CD4-positive, alpha-beta T cell treated with Interleukin-4 for 4 hours (primary cell): ENCODE measurements around the gene DLG3.

Experiments
- DNase-seq: peaks from one replicate; pipeline ENCODE4 v3.0.0-alpha.2; 2020

Gene DLG3

DNA sequence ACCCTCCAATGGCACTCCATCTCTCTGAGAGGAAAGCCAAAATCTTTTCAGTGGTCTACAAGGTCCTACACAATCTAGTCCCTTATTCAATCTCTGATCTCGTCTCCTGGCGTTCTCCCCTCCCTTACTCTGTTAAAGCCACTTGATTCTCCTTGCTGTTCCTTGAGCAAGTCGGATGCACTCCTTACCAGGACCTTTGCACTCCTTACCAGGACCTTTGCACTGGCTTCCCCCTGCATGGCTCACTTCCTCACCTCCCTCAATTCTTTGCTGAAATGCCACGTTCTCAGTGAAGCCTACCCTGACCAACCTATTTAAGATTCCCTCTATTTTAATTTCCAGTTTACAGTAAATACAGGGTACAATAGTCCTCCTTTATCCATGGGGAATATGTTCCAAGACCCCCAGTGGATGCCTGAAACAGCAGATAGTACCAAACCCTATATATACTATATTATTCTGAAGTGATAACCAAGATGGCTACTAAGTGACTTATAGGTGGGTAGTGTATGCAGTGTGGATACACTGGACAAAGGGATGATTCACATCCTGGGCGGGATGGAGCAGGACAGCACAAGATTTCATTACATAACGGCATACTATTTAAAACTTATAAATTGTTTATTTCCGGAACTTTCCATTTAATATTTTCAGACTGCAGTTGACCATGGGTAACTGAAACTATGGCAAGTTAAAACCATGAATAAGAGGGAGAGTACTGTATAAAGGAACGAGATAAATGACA lies 6.5 kb upstream of the DLG3 start:
- DNase-seq, result no peak

DNA sequence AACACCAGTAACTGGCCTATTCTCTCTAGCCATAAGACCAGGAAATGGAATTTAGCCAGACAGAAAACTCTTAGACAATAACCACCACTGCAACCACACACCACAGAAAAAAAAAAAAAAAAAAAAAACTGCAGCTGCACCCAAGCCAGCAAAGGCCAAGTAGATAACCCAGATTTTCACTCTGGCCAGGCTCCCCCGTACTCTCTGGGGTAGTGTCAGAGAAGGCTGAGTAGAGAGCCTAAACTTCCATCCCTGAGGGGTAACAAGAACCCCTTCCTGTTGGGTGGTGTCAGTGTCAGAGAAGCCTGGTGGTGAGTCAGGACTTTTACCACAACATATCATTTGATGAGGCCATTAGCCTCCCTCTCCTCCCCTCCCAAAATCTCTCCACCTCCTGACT lies 5.6 kb upstream of the DLG3 start:
- peak; percentile 29 for DNase-seq

DNA sequence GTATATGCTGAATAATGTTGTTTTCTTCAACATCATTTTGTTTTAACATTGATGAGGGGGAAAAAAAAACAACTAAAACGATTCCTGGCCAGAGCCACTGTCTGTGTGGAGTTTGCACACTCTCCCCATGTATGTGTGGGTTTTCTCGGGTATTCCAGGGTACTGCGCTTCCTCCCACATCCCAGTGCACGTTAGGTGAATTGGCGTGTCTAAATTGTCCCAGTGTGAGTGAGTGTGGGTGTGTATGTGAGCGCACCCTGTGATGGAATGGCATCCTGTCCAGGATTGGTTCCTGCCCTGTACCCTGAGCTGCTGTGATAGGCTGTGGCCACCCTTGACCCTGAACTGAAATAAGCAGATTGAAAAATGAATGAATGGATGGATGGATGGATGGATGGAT lies 2.4 kb upstream of the DLG3 start:
- no peak for DNase-seq

DNA sequence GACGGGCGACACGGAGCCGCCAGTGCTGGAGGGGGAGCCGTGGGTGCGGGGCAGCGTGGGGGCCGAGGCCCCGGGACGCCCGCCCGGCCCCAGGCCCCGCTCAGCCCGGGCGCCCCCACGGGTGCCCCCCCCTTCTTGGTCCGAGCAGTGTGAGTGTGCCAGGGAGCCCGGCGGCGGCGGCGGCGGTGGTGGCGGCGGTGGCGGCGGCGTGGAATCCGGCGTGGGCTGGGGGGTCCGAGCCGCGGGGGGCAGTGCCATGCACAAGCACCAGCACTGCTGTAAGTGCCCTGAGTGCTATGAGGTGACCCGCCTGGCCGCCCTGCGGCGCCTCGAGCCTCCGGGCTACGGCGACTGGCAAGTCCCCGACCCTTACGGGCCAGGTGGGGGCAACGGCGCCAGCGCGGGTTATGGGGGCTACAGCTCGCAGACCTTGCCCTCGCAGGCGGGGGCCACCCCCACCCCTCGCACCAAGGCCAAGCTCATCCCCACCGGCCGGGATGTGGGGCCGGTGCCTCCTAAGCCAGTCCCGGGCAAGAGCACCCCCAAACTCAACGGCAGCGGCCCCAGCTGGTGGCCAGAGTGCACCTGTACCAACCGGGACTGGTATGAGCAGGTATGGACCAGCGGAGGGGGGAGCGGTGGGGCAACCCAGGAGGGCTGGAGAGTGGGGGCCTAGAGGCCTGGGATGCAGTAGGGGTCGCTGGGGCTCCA lies 466 bp downstream of the DLG3 start:
- DNase-seq, result no peak

DNA sequence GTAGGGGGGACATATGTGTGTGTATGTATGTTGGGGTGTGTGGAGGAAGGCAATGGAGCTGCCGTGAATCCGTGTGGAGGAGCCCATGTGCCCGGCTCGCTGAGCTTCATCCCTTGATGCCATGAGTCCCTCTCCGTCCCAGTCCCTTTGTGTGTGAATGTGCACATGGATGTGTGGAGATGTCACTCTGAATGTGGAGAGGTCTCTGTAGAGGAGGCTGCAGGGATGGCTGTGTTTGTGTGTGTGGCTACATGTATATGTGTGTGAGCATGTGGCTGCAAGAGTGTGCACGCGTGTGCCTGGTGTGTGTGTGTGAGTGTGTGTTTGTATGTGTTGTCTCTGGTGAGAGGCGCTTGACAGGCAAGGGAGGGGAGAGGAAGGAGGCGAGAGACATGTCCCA lies 1.3 kb downstream of the DLG3 start:
- no peak for DNase-seq

DNA sequence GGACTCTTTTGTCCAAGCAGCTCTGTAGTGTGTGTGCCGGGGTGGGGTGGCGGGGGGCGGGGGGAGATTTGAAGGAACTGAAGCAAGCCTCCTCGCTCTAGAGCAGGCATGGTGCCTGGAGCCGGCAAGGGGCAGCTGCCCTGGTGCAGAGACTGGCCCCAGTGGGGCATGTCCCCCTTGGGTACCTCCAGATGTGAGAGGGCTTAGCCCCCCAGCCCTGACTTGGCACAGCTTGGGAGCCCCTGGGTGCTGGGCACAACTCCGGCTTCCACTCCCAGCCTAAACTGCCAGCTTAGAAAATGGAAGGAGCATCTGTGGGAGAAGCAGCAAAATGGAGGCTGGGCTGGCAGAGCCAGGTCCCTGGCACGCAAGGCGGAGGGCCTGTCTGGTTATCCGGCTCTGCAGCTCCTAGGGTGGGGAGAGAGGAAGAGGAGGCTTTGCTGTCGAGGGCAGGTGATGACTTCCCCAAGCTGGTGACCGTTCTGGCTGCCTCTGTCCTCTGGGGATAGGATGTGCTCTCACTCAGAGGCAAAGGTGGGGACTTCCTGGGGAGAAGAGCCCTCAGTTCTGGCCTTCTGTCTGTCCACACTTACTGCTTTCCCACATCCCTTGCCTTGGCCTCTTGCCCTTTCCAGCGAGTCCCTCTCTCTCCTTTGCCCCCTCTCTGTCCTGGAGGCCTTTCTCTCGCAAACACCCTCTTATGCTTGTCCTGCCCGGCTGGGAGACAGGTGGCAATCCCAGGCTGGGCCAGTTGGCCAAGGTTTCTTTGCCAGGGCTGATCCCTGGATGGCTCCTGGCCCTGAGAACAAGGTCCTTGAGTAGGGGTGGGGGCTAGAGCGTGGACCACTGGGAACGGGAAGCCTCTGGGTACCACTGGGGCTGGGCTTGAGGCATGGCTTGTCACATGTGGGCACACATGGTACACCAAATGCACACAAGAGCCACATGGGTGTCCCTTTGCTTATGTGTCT lies 2.0 kb downstream of the DLG3 start:
- no peak for DNase-seq

DNA sequence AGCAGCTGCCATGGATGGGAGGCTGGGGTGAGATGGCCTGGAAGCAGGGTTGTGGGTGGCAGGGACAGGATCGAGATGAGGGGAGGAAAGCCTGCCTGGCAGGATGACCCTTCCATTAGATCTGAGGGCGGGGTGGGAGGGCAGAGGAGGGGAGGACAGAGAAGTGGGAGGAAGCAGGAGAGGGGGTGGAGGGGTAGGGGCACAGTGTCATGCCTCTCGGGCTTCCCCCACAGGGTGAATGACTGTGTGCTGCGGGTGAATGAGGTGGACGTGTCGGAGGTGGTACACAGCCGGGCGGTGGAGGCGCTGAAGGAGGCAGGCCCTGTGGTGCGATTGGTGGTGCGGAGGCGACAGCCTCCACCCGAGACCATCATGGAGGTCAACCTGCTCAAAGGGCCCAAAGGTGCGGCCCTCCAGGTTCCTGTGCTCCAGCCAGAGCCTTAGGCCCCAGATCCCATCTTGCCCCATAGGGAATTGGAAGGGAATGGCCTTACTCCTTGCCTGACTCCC lies 4.9 kb downstream of the DLG3 start:
- DNase-seq, result no peak

DNA sequence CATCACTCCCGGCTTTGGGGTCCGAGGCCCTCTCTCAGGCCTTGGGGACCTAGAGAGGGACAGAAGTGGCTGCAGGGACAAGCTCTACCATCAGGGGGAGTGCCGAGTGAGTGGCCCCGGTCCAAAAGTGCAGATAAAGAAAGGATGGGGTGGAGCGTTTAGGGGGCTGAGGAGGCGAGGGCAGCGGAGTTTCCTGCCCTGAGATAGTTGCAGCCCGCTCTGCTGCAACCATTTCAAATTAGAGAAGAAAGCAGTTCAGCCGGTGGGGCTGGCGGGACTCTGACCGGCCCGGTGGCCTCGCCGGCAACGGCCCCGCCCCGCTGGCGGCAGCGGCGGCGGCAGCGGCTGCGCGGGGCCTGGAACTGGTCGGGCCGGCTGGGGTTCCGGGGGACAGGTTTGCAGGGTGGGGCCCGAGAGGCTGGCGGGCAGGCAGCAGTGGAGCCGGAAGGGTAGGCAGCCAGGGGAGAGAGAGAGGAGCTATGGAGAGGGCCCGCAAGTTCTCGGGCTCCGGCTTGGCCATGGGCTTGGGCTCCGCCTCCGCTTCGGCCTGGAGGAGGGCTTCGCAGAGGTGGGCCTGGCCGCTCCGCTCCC lies 7.6 kb downstream of the DLG3 start:
- peak; percentile 49 for DNase-seq

DNA sequence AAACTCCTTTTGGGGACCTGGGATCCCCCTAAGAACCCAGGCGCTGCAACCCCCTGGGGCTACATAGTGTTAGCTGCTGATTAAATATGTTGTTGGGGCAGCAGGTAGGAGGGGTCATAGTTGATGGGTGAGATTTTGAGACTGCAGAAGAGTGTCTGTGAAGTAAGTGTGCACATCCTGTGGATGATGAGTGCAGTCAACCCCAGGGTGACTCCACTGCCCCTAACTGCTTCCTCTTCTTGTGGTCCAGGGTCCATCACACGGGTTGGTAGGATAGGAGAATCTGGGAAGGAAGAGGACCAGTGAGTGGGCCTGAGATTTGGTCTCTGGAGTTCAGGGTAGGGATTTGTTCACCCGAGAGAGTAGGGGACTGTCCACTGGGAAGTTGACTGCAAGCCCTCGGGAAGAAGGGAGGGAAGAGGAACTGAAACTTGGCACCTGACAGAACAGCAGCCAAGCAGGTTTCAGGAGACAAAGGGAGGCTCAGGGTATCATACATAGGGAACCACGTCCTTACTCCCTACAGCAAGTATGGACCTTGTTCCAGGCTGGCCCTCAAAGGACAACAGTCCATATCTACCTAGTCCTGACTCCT lies 8.5 kb downstream of the DLG3 start:
- no peak for DNase-seq

DNA sequence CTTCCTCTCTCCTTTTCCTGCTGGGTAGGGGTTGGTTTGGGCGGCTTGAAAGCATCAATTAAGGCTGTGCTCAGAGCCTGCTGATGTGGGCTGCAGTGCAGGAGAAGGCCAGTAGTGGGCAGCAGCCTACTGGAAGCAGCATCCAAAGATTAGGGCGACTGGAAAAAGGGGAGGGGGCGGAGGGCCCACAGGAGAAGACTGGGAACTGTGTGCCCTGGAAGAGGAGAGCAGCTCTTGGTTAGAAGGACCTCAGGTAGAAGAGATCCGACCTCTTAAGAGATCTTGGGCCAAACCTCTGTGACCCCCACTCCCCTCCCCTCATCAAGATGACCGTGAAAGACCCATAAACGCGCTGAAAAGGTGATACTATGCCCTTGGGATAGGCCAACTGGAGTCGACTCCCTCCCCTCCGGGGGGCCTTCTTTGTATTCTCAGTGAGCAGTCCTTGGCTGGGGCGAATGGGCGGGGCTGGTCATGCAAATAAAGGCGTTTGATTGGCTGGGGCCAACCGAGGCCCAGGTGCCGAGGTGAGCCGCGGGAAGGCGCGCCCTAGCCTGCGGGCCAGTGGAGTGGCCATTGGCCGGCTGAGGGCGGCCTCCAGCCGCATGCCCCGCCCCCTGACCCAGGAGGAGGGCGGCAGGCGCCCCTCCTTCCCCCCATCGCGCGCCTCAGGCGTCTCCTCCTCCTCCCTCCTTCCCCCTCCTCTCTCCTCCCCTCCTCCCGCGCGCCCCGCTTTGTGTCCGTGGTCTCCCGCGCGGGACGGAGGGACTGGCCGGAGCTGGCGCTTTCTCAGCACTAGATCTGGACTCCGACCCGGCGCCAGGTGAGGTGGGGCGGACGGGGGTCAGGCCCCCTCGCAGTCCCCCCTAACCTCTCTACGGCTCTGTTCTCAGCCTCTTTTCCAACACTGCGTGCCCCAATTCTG lies 10.1 kb downstream of the DLG3 start:
- DNase-seq, result peak; percentile 79

DNA sequence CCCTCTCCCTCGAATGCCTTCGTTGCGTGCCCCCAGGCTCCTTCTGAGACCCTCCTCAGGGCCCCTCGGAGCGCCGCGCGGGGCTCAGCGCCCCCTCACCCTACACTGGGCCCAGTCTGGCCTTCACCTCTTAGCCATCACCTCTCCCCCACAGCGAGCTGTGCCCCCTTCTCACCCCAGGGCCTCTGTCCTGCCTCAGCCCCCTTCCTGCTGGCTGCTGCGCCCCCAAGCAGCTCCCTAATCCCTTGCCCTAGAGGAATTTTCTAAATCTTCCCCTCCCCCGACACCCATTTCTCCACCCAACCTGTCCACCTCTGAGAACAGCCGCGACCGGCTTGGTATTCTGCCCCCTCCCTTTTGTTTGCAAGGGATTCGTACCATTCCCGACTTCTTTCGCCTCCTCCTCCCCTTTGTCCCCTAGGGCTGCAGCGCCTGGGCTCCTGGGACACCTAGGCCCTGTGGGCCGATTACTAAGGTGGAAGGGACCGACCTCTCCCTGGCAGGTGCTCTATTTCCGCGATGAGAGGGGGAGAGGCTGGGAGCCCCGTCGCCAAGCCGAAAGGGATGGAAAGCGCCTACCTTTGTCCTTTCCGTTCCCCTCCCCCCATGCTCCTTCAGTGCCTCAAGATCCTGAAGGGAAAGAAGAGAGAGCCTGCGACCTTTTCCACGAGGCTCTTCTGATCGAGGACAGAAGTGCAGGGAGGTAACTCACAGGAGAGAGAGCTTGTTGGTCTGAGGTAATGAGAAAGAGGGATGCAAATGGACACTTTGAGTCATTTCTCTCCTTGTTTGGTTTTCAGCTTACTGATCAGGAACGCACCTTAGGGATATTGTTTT lies 10.9 kb downstream of the DLG3 start:
- no peak for DNase-seq

DNA sequence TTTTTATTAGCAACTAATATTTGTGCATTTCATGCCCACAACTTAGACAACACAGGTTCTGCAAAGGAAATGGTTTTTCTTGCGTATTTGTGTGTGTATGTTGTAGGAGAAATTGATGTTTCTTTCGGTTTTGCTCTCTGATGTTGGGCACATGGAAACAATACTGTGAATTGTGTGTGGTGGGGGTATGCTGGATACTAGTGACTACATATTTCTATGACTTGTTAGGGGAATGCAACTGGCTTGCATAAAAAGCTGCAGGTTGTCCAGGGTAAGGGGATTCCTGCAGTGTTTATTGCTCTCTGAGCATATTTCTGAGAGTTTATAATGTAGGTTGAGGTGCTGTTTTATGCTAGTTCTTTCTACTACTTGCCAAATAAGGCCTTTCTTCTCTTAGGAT lies 11.6 kb downstream of the DLG3 start:
- peak; percentile 24 for DNase-seq

DNA sequence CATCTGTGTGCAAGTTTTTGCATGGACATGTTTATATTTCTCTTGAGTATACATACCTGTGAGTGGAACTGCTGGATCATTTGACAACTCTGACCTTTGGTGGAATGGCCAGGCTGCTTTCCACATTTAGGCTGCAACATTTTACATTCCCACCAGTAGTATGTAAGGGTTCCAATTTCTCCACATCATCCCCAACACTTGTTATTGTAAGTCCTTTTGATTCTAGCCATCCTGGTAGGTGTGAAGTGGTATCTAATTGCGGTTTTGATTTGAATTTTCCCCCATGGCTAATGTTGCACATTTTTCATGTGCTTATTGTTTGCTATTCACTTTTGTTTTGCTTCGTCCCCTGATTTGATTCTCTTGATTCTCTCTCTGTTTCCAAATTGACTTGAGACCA lies 16.4 kb downstream of the DLG3 start:
- DNase-seq, result no peak

DNA sequence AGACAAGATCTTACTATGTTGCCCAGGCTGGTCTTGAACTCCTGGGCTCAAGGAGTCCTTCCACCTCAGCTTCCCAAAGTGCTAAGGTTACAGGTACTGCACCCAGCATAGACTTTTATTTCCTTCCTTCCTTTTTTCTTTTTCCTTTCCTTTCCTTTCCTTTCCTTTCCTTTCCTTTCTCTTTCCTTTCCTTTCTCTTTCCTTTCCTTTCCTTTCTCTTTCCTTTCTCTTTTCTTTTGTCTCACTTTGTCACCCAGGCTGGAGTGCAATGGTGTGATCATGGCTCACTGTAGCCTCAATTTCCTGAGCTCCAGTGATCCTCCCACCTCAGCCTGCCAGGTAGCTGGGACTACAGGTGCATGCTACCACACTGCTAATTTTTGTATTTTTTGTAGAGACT lies 19.4 kb downstream of the DLG3 start:
- DNase-seq, result no peak

DNA sequence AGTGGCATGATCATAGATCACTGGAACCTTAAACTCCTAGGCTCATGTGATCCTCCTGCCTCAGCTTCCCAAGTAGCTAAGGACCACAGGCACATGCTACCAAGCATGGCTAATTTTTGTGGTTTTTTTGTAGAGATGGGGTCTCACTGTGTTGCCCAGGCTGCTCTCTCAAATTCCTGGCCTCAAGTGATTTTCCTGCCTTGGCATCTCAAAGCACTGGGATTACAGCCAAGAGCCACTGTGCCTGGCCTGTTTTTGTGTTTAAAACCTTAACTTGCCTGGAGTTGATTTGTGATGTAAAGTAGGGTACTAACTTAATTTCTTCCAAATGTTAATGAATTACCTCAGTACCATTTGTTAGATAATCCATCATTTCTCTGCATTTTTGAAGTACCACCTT lies 22.3 kb downstream of the DLG3 start:
- no peak for DNase-seq

DNA sequence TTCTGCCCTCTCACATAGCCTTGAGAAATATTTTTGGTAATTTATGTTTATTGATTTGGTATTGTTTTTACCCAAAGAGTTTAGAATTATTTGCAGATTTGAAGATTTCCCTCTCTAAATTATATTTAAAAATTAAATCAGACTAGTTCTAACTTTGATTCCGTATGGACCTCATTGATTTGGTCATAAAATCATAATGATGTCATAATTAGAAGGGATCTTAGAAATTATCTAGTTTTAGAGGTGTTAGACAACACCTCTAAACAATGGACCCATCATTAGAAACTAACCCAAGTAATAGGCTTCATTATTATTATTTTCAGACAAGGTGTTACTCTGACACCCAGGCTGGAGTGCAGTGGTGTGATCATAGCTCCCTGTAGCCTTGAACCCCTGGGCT lies 24.1 kb downstream of the DLG3 start:
- DNase-seq, result no peak

DNA sequence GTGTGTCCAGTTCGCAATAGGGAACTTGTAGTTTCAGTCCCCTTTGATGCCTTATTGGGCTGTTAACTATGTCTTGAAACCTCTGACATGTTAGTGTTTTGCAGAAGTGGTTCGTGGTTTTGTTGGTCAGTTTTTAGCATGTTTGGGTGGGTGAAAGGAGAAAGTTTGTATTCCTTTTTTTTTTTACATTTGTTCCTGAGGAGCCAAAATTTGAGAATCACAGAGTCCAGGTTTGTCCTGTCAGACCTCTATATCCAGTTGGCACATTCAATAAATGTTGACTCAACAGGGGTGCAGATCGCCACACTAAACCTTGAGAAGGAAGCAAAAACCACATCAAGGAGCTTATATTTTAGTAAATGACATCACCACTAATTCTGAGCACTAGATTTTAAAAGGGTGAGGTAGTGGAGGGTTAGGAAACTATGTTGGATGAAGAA lies 26.2 kb downstream of the DLG3 start:
- DNase-seq, result peak; percentile 6

DNA sequence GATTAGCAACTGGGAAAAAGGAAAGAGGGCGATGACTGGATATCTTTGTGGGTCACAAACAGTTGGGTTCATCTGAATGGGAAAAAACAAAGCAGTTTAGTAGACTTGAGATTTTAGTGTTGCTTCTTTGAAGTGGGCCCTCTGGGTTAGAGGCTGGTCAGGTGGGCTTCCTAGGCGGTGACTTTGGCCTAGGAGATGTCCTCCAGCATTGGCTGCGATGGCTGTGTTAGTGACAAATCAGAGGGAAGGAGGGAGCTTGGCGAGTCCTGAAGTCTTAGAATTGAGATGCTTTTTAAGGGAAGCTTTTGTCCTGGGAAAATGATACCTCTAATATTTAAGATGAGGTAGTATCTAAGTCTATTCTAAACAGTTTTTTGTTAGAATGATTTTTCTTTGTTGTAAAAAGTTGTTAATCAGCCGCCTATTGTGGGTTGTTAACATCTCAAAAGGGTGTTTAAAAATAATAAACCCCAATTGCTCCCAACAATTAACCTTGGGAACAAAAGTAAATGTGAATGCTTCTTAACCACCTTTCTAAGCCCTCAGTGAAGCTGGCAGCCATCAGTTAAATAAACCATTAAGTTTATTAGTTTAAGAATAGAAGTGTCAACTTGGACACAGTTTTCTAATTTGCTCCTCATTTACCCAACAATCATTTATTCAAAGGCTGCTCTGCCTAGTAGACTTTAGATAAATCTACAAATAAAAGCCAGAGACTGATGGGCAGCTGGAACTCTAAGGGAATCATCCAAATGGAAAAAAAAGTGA lies 31.7 kb downstream of the DLG3 start:
- DNase-seq, result no peak

DNA sequence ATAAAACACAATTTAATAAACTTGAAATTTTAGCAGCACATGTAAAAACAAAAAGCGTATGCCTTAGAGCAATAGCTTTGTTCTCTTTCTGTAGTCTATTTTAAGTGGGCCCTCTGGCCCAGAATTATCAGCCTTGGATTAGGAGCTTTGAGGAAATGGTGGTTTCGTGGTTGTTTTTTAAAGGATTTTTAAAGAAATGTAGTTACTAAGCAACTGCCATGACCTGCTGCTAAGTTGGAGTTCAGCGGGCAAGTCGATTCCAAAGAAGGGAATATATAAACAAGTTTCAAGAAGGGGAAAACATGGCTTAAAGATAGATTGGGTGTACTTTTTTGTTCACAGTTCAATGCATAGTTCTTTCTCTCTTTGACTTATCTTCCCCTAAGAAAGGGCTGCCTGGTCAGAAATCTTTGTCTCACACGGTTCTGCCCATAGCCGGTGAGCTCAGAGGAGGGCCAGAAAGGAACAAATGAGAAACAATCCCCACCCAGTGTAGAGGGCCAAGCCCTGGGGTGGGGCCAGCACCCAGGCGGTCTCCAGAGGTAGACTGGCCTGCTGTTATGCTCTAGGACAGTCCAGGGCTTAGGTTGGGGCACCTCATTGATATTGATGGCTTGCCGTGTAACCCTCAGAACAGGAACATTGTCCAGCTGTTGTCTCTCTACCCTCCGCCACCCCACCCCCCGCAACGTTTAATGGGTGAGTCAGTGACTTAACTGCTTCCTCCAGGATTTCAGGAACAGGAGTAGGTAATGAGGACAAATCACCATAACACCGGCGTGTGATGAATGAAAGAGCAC lies 32.5 kb downstream of the DLG3 start:
- DNase-seq, result no peak
